ENCODE measurements around the gene SGCA.

Gene SGCA

DNA sequence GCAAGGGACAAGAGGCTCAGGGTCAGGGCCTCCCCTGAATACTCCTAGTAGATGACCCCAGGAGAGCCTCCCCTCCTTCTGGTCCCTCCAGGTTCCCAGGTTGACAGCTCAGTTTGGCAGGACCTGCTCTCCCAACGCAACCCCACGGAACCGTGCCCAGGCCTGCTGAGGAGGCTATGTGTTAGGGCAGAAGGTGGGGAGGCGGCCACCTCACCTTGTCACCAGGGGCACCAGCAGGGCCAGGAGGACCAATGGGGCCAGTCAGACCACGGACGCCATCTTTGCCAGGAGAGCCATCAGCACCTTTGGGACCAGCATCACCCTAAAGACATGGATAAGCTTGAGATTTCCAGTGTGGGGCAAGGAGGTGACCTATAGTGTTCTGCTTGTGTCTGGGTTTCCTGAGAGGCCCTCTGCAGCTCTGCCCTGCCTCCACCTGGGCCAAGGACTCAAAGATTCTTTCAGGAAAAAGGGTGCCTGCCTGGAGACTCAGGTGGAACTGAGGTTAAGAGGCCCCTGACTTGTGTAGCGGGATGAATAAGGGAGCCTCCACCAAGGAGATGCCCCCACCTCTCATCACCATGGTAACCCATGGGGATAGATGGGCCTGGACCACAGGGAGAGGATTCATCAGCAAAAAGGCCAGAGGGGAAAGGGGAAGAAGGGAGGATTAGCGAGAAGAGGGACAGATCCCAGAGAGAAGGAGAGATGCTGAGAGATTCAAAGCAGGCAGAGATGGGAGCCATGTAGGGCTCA, 25.0 kb downstream of the SGCA start:
- TF ChIP-seq, protein P1, sequence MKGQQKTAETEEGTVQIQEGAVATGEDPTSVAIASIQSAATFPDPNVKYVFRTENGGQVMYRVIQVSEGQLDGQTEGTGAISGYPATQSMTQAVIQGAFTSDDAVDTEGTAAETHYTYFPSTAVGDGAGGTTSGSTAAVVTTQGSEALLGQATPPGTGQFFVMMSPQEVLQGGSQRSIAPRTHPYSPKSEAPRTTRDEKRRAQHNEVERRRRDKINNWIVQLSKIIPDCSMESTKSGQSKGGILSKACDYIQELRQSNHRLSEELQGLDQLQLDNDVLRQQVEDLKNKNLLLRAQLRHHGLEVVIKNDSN (IDR thresholded peaks at IDR 0.05): no peak
- TF ChIP-seq, protein P2, sequence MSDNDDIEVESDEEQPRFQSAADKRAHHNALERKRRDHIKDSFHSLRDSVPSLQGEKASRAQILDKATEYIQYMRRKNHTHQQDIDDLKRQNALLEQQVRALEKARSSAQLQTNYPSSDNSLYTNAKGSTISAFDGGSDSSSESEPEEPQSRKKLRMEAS (IDR thresholded peaks at IDR 0.05): no peak
- TF ChIP-seq TEAD4 (IDR thresholded peaks at IDR 0.05): no peak
- TF ChIP-seq RAD21 (IDR thresholded peaks at IDR 0.05; ENCODE audit: low read depth): no peak
- no peak for TF ChIP-seq TCF12 (IDR thresholded peaks at IDR 0.05; ENCODE audit: low read depth)
- TF ChIP-seq CREB1 (IDR thresholded peaks at IDR 0.05; ENCODE audit: low read depth): no peak
- no peak for TF ChIP-seq ZBTB7A (IDR thresholded peaks at IDR 0.05; ENCODE audit: low read depth)
- TF ChIP-seq FOXM1 (IDR thresholded peaks at IDR 0.05; ENCODE audit: borderline replicate concordance, low read depth): no peak

- TF ChIP-seq YY1 (IDR thresholded peaks at IDR 0.05; ENCODE audit: low read depth) (no peak), CEBPB (IDR thresholded peaks at IDR 0.05) (no peak), FOXM1 (IDR thresholded peaks at IDR 0.05; ENCODE audit: borderline replicate concordance, low read depth) (no peak), REST (IDR thresholded peaks at IDR 0.05; ENCODE audit: low read depth) (no peak), CREB1 (IDR thresholded peaks at IDR 0.05; ENCODE audit: low read depth) (no peak), TAF1 (IDR thresholded peaks at IDR 0.05; ENCODE audit: low read depth) (no peak), TCF12 (IDR thresholded peaks at IDR 0.05; ENCODE audit: low read depth) (no peak), TEAD4 (IDR thresholded peaks at IDR 0.05) (no peak), NFIC (IDR thresholded peaks at IDR 0.05) (no peak), EP300 (IDR thresholded peaks at IDR 0.05; ENCODE audit: borderline replicate concordance) (no peak), EGR1 (IDR thresholded peaks at IDR 0.05) (no peak)
- TF ChIP-seq, protein P1 (IDR thresholded peaks at IDR 0.05): no peak
- TF ChIP-seq, protein P2 (IDR thresholded peaks at IDR 0.05): no peak
Observed at GRCh38 chr17:50191359-50192143, 25.7 kb downstream of the SGCA start.

DNA sequence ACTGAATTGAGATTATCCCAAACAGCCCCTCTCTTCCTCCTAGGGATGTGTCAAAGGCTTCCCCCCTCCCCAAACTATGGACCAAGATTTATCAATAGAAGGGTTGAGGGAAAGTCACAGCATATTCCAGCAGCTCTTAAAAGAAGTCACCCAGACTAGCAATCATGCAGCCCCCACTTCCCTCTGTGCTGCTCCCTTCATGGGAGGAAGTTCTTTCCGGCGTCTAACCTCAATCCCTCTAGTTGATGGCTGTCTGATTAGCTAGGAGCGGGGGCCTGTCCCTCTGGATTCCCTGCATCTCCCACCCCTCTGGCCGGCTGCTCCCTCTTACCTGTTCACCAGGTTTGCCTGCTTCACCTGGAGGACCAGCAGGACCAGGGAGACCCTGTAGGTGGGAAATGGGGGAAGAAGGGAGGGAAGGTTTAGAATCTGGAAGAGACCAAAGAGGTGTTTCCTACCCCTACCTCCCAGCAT, 26.4 kb downstream of the SGCA start:
- TF ChIP-seq NFIC (IDR thresholded peaks at IDR 0.05) (no peak), TCF12 (IDR thresholded peaks at IDR 0.05; ENCODE audit: low read depth) (no peak), REST (IDR thresholded peaks at IDR 0.05; ENCODE audit: low read depth) (no peak), CEBPB (IDR thresholded peaks at IDR 0.05) (no peak), EGR1 (IDR thresholded peaks at IDR 0.05) (no peak), TAF1 (IDR thresholded peaks at IDR 0.05; ENCODE audit: low read depth) (no peak), CREB1 (IDR thresholded peaks at IDR 0.05; ENCODE audit: low read depth) (no peak), RAD21 (IDR thresholded peaks at IDR 0.05; ENCODE audit: low read depth) (no peak)

DNA sequence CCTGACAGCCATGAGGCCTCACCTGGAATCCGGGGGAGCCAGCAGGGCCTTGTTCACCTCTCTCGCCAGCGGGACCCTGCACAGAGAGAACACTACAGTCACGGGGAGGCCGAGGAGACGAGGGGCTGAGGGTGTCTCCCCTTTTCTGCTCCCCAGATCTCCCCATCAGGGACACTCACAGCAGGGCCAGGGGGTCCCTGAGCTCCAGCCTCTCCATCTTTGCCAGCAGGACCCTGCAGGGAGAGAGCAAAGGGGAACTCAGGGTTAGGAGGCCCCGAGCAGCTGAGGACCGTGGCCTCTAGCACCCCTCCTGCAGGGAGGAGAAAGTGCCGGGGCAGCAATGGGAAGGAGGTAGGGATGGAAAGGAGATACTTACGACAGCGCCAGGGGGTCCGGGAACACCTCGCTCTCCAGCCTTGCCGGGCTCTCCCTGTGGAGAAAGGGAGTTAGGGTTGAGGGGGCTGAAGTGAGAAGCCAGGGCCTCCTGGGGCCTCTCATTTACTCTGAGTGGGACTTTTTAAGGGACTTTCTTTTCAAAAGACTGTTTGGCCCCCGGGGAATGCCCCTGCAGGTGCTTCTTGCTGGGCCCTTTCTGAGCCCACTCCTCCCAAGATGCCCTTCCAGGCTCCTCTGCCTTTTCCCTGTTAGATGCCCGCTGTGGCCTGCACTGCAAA, 26.9 kb downstream of the SGCA start:
- TF ChIP-seq TCF12 (IDR thresholded peaks at IDR 0.05; ENCODE audit: low read depth): no peak

DNA sequence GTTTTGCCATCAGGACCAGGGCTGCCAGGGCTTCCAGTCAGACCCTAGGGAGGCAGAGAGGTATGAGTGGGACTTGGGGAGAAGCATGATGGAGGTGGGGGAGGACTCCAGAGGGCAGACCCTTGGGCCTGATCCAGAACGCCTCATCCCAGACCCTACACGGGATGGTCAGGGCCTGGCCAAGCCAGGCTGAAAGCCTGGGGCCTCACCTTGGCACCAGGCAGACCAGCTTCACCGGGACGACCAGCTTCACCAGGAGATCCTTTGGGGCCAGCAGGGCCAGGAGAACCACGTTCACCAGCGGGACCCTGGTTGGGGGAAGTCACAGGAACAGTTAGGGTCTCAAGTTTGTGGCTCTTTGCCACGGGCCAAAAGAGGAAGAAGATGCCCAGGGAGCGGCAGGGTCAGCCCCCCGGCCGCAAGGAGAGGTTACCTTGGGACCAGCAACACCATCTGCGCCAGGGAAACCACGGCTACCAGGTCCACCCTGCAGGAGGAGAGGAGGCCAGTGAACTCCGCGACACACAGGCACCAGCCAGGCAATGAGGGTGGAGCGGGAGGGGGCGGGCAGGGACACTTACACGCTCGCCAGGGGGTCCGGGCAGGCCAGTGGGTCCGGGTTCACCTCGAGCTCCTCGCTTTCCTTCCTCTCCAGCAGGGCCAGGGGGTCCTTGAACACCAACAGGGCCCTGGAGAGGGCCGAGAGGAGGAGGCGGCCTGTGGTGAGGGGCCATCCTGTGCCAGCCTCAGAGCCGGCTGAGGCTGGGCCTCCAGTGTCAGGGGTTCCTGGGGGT, 28.5 kb downstream of the SGCA start:
- TF ChIP-seq, protein P1 (IDR thresholded peaks at IDR 0.05): no peak
- TF ChIP-seq TCF12 (IDR thresholded peaks at IDR 0.05; ENCODE audit: low read depth) (no peak), EP300 (IDR thresholded peaks at IDR 0.05; ENCODE audit: borderline replicate concordance) (no peak), ZBTB7A (IDR thresholded peaks at IDR 0.05; ENCODE audit: low read depth) (no peak), CEBPB (IDR thresholded peaks at IDR 0.05) (no peak), TEAD4 (IDR thresholded peaks at IDR 0.05) (no peak), FOXM1 (IDR thresholded peaks at IDR 0.05; ENCODE audit: borderline replicate concordance, low read depth) (no peak), RAD21 (IDR thresholded peaks at IDR 0.05; ENCODE audit: low read depth) (no peak), NFIC (IDR thresholded peaks at IDR 0.05) (no peak), CREB1 (IDR thresholded peaks at IDR 0.05; ENCODE audit: low read depth) (no peak), EGR1 (IDR thresholded peaks at IDR 0.05) (no peak), TAF1 (IDR thresholded peaks at IDR 0.05; ENCODE audit: low read depth) (no peak), YY1 (IDR thresholded peaks at IDR 0.05; ENCODE audit: low read depth) (no peak), REST (IDR thresholded peaks at IDR 0.05; ENCODE audit: low read depth) (no peak)
- TF ChIP-seq, protein P2 (IDR thresholded peaks at IDR 0.05): no peak
